Midbrain (tissue), 1 donor: ENCODE results near the gene ACTN1.
"Not testable (repeated sequence)": the region's sequence is repeated elsewhere in the genome, so short reads cannot be mapped to it uniquely, and the experiment has no call there.

ENCODE experiments used
- DNase-seq: peaks from one replicate; lab custom pipeline; 2025; lab: John Stamatoyannopoulos, UW

Gene ACTN1

DNA sequence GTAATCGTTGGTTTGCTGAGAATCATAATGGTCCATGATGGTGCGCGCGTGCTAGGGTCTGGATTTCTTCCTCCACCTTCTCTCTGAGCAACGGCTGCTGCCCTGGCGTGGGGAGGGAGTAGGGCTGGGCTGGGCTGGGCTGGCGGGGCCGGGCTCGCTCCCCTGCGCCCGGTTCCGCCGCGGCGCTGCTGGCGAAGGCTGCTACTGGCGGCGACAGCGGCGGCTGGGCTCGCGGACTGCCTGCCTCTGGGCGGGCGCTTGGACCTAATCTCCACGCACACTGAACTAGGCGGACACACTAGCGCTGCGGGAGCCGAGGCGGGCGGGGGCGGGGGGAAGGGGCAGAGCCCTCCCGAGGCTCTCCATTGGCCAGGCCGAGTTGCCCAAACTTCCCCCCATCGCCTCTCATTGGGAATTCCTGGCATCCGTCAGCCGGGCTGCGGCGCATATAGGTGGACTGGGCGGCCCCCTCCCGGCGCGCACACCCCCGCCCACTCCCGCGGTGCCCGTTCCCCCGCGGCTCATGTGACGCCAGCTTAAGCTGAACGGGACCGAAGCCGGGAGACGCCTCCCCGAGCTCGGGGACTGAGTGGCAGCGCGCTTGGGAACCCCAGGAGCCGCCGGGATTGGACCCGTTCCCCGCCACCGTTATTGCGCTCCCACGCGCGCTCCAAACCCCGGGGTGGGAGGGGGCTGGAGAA lies at the start of gene ACTN1:
ACTN1 (minus strand) TSS at position 282 of the 701 bp plus-strand sequence; CDS start at position 36, 246 bp downstream.
- peak; percentile 81 for DNase-seq

DNA sequence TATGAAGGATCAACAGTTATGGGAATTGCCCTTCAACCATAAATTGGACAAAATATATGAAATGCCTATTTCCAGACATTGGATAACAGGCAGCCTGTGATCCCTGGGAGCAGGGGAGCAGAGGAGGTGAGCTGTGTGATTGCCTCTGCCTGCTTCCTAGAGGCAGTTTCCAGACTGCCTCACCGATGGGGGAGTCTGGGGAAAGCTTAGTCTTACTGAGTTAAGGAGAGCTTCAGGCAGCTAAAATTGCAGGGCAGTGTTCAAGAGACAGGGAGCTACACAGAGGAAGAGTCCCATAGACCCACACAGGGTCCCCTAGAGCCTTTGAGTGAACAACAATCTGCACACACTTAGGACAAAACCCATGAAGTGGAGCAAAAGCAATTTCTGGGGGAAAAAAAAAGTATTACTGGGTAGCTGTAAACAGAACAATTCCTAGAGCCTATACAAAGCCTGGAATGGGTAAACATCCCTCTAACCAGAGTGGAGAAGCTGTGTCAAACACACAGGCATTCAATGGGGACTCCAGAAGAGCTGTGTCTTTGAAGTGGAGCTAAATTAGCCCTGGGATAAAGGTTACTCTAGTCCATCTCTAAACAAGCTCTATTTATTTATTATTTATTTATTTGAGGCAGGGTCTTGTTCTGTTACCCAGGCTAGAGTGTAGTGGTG lies 48.3 kb upstream of the ACTN1 start:
- no peak for DNase-seq

DNA sequence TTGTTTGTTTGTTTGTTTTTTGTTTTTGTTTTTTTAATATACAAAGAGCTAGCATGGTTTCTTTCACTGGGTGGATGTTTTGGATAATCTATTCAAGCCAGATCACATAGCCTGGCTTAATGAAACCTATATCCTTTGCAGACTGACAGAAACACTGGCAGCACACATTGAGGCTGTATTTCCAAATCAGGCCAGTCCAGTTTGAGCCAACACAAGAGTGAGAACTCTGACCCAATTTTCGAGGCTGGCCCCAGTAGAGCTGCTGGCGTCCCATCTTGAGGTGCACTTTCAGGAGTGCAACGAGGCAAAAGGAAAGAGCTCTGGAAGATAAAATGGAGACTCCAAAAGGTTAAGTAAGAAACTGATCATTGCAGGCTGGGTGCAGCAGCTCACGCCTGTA lies 43.9 kb upstream of the ACTN1 start:
- DNase-seq, result no peak

DNA sequence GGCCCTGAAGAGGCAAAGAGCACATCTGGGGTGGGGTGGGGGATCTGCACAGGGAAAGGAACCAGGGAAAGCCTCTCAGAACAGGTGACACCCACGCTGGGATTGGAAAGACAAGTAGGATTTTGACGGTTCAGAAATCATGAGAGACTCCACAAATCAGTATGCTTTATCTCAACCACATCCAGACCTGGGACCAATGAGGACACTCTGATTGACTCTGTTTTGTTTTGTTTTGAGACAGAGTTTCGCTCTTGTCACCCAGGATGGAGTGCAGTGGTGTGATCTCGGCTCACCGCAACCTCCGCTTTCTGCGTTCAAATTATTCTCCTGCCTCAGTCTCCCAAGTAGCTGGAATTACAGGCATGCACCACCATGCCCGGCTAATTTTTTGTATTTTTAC lies 43.0 kb upstream of the ACTN1 start:
- not testable (repeated sequence) for DNase-seq

DNA sequence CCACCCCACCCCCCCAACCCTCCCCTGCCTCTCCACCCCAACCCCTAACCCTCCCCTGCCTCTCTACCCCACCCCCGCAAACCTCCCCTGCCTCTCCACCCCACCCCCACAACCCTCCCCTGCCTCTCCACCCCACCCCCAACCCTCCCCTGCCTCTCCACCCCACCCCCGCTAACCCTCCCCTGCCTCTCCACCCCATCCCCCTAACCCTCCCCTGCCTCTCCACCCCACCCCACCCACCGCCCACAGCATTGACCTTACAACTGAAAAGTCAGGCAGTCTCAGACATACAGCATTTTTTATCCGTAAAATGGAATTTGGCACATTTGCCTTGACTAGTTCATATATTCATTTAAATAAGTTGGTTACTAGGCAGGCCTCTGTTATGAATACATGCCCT lies 38.6 kb upstream of the ACTN1 start:
- no peak for DNase-seq

DNA sequence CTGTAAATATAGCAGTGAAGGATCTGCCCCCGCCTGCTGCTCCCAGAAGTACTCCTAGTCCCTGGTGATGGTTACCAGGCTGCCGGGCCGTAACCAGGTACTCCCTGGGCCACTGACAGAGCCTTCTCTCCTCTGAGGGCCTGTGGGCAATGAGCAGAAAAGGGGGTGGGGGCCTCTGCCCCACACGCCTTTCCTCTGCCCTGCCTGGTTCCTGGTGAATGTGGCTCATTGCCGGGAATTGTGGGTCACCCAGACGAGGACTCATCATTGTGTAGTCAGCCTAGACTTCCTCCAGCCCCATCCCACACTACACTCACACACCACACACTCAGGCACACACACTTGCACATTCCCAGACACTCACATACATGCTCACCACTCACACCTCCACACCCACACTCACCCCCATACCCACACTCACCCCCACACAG lies 35.7 kb upstream of the ACTN1 start:
- no peak for DNase-seq

DNA sequence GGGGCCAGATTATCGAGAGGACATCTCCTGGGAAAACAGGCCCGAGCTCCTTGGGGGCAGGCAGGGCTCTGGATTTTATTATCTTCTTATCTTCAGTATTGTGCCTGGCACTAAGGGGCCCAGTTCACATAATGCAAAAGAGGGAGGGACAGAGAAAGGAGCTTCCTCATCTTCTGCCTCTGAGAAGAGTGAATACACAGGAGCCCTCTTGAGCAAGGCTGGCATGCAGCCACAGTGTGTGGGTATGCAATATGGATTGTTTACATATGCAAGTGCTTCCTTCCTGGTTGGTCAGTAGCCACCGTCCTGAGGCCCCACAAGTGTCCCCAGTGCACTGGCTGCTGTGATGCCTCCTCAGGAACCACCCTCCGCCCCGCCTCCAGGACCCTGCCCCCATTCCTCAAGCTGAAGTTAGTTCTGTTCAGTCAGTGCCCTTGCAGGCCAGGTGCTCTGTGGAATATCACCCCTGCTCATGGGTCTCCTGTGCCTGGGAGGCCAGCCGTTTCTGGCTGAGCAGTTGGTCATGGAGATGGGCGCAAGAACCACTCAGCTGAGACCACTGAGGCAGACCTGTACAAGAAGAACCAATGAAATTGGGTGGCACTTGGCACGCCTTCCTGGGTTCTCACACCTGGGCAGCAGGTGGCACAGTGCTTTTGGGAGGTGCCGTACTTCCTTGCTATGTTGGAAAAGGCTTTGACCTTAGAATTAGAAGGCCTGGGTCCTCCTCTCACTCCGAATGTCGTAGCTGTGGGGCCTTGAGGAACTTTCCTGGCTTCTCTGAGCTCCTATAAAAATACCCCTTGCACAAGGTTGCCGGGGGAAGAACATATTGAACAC lies 35.1 kb upstream of the ACTN1 start:
- no peak for DNase-seq

DNA sequence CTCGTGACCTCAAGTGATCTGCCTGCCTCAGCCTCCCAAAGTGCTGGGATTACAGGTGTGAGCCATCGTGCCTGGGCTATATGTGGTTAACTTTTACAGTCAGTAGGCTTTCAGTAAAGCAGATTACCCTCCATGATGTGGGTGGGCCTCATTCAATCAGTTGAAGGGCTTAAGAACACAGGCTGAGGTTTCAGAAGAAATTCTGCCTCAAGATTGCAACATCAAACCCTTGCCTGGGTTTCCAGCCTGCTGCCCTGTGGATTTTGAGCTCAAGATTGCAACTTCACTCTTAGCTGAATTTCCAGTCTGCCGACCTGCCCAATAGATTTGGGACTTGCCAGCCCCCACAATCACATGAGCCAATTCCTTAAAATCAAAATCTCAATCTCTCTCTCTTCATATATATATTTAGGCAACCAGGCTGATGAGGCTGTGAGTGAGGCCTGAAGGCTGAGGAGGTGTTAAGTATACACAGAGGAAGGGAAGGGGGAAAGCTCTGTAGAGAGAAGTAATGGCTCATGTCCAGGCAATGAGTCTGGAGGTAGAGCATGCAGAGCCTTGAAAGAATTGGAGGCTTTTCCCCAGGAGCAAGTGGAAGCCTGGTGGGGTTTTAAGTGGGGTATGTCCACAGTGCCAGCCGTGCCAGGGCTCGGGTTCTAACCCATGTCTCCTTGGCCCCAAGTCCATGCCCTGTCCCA lies 33.3 kb upstream of the ACTN1 start:
- no peak for DNase-seq

DNA sequence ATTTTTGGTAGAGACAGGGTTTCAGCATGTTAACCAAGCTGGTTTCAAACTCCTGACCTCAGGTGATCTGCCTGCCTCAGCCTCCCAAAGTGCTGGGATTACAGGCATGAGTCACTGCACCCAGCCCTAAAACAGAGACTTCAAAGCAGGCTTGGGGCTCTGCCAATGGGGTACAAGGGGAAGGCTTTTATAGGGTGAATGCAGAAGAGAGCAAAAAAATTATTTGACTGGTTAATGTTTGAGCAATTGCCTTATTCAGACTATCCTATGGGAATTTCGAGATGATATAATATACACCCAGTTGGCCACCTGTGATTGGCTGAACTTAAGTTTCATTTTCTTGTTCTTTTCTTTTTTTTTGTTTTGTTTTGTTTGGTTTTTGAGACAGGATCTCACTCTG lies 31.5 kb upstream of the ACTN1 start:
- DNase-seq, result no peak

DNA sequence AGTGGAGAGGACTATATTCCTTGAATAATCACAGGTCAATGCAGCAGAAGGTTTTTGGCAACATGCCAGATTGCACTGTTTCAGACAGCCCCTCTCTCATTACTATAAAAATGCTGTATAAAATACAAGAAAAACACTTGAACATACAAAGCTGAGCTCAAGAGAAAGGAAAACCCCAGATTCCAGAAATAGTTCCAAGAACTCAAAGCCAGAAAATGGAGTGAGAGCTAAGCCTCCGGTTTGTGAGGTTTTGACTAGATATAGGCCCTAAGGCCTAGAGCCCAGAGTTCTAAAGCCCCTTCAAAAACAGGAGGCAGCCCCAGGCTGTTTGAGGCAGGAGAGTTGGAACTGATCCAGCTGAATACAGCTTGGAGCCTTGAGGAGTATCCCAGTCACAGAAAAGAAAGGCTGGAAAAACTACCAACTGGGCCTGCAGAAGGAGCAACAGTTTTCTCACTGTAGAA lies 29.4 kb upstream of the ACTN1 start:
- no peak for DNase-seq

DNA sequence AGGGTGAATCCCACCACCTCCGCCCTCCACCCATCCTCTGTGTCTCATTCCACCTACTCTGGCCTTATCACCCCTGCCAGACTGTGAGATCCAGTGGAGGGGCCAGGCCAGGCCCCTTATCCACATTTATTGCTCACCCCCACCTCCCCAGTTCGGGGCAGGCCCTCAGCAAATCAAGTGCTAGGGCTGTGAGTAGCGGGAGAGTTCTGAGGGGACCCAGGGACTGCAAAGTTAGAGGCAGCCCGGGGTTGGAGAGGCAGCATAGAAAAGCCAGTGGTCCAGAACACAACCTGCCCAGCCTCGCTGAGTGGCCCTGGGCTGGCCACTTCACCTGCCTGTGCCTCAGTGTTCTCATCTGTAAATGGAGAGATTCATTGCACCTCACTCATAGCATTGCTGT lies 27.2 kb upstream of the ACTN1 start:
- no peak for DNase-seq

DNA sequence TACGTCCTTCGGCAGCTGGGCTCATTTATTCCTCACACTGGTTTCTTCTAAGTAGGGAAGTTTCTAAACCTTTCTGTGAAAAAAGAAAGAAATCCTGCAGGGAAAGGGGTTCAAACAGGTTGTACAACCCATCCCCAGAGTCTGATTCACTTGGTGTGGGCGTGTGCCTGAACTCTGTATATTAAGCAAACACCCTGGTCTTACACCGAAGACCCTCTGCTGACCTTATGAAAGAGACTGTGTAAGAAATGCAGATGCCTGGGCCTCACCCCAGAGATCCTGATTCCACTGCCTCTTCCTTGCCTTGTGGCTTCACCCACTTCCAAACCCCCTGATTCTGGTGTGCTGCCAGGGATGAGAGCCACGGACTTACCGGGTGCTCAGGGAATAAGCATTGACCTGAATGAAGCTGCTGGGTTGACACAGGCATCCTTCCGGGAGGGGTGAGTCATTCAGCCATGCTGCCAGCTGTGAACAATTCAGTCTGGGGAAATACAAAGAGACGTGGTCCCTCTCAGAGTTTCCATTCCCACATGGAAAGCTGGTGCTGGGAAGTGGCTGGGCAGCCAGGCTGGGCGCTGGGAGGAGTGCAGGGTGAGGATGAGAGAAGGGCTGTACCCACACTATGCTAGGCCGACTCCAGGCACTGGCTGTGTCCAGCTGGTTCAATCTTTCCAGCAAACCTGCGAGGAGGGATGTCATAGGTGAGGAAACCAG lies 26.5 kb upstream of the ACTN1 start:
- DNase-seq, result no peak

DNA sequence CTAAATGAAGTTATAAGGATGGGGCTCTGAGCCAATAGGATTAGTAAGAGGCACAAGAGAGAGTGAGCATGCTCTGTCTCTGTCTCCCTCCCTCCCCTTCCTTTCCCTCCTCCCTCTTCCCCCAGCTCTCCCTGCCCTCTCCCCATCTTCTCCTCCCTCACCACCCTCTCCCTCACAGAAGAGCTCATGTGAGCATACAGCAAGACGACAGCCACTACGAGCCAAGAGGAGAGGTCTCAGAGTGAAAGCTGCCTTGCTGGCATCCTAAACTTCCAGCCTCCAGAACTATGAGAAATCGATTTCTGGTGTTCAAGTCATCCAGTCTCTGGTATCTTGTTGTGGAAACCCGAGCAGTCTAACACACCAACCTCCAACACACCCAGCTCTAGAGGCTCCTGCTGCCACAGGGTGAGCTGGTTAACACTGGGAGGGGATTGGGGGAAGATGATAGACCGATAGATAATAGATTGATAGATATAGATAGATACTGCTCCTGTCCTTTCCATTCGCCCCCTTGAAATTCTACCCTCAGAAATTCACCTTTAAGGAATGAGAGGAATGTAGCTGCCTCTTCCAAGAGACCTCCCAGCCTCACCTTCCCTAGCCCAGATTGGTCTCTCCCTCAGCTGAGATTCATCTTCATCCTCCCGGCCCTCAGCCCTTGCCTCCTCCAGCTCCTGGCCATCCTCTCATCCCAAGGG lies 25.8 kb upstream of the ACTN1 start:
- no peak for DNase-seq

DNA sequence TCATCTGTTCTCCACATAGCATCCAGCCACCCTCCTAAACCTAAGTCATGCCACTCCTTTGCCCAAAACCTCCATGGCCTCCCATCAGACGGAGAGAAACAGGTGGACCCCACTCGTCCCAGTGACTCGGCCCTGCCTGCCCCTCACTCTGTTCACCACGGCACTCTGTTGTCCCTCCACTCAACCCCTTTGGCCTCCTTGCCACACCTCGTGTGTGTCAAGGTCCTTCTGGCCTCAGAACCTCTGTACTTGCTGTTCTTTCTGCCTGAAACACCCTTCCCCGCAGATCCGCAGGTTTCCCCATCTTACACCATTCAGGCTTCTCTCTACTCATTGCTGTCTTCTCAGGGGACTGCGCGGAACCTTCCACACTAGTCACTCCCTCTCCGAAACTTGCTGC lies 24.5 kb upstream of the ACTN1 start:
- no peak for DNase-seq

DNA sequence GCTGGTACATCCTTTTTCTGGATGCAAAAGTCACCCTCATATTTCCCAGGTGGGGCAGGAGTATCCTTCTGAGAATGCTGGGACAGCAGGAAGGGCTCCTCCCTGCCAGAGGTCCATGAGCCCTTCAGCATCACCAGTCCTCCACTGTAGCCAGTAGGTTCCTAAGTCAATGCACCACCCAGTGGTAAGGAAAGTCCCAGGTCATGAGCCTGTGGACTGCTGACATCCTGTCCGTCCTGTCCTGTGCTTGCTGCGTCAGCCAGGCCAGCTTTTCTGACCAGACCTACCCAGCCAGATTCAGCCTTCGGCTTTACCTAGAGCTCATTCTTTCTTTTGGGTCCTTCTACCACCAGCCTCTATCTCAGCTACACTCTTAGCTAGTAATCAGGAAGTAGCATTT lies 23.0 kb upstream of the ACTN1 start:
- no peak for DNase-seq

DNA sequence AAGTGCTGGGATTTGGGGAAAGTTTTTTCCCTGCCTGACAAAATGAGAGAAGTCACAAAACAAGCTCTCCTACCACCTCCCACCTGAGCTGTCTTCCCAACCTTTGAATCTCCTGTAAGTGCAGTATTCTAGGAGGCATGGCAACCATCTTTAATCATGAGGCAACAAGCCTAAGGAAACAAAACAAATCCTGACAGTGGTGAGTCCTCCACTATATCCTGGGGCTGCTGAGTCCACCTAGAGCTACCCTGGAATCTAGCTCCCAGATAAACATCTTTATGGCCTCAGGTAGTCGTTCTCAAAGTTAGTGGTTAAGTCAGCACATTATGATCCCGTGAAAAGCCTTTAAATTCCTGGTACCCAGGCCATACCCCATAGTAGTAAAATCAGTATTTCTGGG lies 22.3 kb upstream of the ACTN1 start:
- no peak for DNase-seq

DNA sequence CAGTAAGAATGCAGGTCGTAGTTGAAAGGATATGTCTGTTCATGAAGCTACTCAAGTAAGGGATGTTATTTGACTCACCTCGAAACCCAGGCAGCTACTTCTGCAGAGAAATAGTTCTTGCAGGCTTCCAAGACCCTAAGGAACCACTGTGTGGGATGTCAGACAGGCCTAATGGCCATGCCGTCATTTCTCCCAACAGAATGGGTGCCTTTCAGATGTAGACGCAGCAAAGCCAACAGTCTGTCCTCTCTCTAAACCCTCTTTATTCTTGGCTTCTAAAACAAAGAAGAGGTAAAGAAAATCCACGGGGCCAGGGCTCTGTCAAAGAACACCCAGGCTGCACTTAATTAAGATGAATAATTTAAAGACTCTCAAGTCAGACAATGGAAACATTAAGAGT lies 19.0 kb upstream of the ACTN1 start:
- no peak for DNase-seq

DNA sequence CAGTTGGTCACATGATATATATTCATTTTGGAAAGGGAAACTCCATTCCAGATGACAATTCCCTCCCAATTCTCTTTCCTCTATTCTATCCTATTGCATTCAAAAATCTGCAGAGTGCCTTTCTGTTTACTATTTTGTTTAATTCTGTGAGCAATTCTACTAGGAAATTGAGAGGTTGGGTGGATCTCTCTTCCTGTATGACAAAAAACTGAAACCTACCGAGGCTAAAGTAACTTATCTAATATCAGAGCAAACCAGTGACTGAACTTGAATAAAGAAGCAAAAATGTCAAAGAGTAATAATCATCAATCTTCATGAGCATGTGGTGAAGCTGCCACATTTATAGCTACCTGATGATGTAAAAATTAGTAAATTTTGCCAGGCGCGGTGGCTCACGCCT lies 16.6 kb upstream of the ACTN1 start:
- DNase-seq, result no peak

DNA sequence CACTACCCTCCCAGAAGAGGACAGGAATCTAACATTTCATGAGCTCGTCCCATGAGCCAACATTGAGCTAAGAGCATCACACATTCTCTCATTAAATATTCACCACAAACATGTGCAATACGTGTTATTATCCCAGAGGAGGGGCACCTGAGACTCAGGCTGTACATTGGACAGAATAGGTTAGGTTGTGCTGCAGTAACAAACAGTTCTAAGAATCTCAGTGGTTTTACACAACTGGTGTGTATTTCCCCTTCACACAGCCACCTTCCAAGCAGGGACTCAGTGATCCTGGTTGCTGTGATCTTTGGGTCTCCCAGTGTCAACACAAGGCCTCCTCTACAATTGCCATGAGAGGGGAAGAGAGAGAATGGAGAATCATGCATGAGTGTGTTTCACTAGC lies 15.0 kb upstream of the ACTN1 start:
- DNase-seq, result no peak

DNA sequence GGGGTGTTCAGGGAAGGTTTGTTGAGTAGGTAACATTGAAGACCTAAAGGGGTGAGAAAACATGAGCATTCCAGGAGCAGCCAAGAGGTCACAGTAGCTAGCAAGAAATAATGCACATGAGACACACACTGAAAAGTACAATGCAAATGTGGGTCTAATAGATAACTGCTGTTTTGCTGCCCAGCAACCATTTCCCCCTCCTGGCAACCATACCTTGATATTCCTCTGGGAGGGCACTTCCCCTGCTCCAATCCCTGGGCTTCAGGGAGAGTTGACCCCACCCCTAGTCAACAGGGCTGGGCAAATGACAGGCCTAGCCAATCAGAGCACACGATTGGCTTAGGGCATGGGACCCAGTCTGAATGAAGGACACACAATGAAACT lies 8.5 kb upstream of the ACTN1 start:
- DNase-seq, result no peak
